SK-N-SH (cell line): ENCODE measurements around the gene STK39. TPM values are rescaled to one million over a fixed set of nuclear protein-coding genes. Genes with fewer than 3 reads are reported as not detected.

Source experiments
- CTCF ChIA-PET: fragments of 300-600, 350-600 bp; formaldehyde crosslinking; extraction: SDS; loops from one replicate; lab custom pipeline; 2021; lab: Yijun Ruan, JAX
- POLR2A ChIA-PET: fragments of 350-600 bp; sonication (Branson Sonifier 250); formaldehyde crosslinking; extraction: SDS; loops from one replicate; lab custom pipeline; 2020; ENCODE audit warnings: antibody characterized with exemption, inconsistent platforms; lab: Yijun Ruan, JAX
- DNase-seq: peaks from one replicate; pipeline ENCODE4 v3.0.0; 2012
- H2AFZ ChIP-seq: fragments of 200-600 bp; sonication (generic); 2 replicates; pipeline ENCODE4 v1.8.1; 2016; ENCODE audit warnings: antibody characterized with exemption, mild to moderate bottlenecking, low read depth
- H3F3A ChIP-seq: fragments of 200-600 bp; sonication (generic); replicated peaks from 2 replicates; pipeline ENCODE3; 2016; ENCODE audit warnings: antibody characterized with exemption, mild to moderate bottlenecking; ENCODE audit not compliant: insufficient read depth
- H3K27ac ChIP-seq, 2 experiments: fragments of 200-500 bp in 1 of 2; fragments of 200-600 bp in 1 of 2; sonication (Bioruptor generic) in 1 of 2; sonication (generic), shearing (Covaris generic) in 1 of 2; 2 replicates each; pipeline versions ENCODE4 v1.5.1 to v1.6.1; 2014 to 2016; ENCODE audit warnings: low read depth in 2 of 2, inconsistent platforms in 1 of 2, low read length in 1 of 2, mild to moderate bottlenecking in 1 of 2, mixed read lengths in 1 of 2
- H3K27me3 ChIP-seq: fragments of 200-600 bp; sonication (generic), shearing (Covaris generic); 2 replicates; pipeline ENCODE4 v1.6.1; 2016; ENCODE audit warnings: mixed run types; ENCODE audit not compliant: insufficient read depth
- H3K36me3 ChIP-seq, 2 experiments: fragments of 200-500 bp in 1 of 2; fragments of 200-600 bp in 1 of 2; sonication (Bioruptor generic) in 1 of 2; sonication (generic) in 1 of 2; replicated peaks in 1 of 2; 2 replicates each; pipeline versions ENCODE3 to v1.5.1; 2014 to 2016; ENCODE audit warnings: low read length in 1 of 2, mild to moderate bottlenecking in 1 of 2; ENCODE audit not compliant: insufficient read depth in 2 of 2, control insufficient read depth in 1 of 2
- H3K4me1 ChIP-seq, 2 experiments: fragments of 200-500 bp in 1 of 2; fragments of 200-600 bp in 1 of 2; sonication (Bioruptor generic) in 1 of 2; sonication (generic), shearing (Covaris generic) in 1 of 2; 2 replicates each; pipeline versions ENCODE4 v1.5.1 to v1.6.1; 2014 to 2016; ENCODE audit warnings: low read depth in 1 of 2, low read length in 1 of 2, mixed run types in 1 of 2; ENCODE audit not compliant: insufficient read depth in 2 of 2, control insufficient read depth in 1 of 2
- H3K4me2 ChIP-seq: fragments of 200-600 bp; sonication (generic), shearing (Covaris generic); 2 replicates; pipeline ENCODE4 v1.6.1; 2017; ENCODE audit warnings: mixed run types
- H3K4me3 ChIP-seq, 2 experiments: fragments of 200-500 bp in 1 of 2; fragments of 200-600 bp in 1 of 2; sonication (Bioruptor generic) in 1 of 2; sonication (generic), shearing (Covaris generic) in 1 of 2; 2 replicates each; pipeline versions ENCODE4 v1.5.1 to v1.8.1; 2014 to 2016; ENCODE audit warnings: low read depth in 2 of 2, inconsistent platforms in 1 of 2, low read length in 1 of 2, mild to moderate bottlenecking in 1 of 2, mixed read lengths in 1 of 2, moderate library complexity in 1 of 2
- H3K79me2 ChIP-seq: fragments of 200-600 bp; sonication (generic); 2 replicates; pipeline ENCODE4 v1.8.1; 2017; ENCODE audit warnings: mild to moderate bottlenecking; ENCODE audit not compliant: insufficient read depth
- H3K9ac ChIP-seq: fragments of 200-600 bp; sonication (generic); 2 replicates; pipeline ENCODE4 v1.6.1; 2017; ENCODE audit warnings: mixed run types
- H3K9me2 ChIP-seq: fragments of 200-600 bp; sonication (generic); 2 replicates; pipeline ENCODE4 v1.6.1; 2017; ENCODE audit warnings: mixed run types
- H3K9me3 ChIP-seq: fragments of 200-600 bp; sonication (generic); 2 replicates; pipeline ENCODE4 v1.6.1; 2017; ENCODE audit warnings: mixed run types, mild to moderate bottlenecking, moderate library complexity
- H4K20me1 ChIP-seq: fragments of 200-600 bp; sonication (generic); 2 replicates; pipeline ENCODE4 v1.6.1; 2017; ENCODE audit warnings: mild to moderate bottlenecking, mixed run types; ENCODE audit not compliant: insufficient read depth
- CTCF ChIP-seq: fragments of 200-600 bp; sonication (generic); IDR thresholded peaks from 2 replicates; pipeline ENCODE4 v1.6.1; 2017; ENCODE audit warnings: antibody characterized with exemption, mild to moderate bottlenecking, moderate library complexity
- EP300 ChIP-seq, 2 experiments: IDR thresholded peaks; 2 replicates each; pipeline versions ENCODE4 v1.4.0 to v1.6.1; 2012; ENCODE audit warnings: borderline replicate concordance in 1 of 2, low read depth in 1 of 2, low read length in 1 of 2
- EZH2phosphoT487 ChIP-seq: fragments of 200-600 bp; sonication (generic); IDR thresholded peaks from 2 replicates; pipeline ENCODE4 v1.6.1; 2017; ENCODE audit warnings: low read depth, mixed run types, mild to moderate bottlenecking, antibody characterized with exemption, moderate library complexity, borderline replicate concordance
- FOXJ3 ChIP-seq: sonication (generic); formaldehyde crosslinking; IDR thresholded peaks from 2 replicates; pipeline ENCODE4 v1.5.1; 2020; ENCODE audit warnings: mild to moderate bottlenecking, missing genetic modification reagents
- GATA2 ChIP-seq: sonication (generic); formaldehyde crosslinking; IDR thresholded peaks from 2 replicates; pipeline ENCODE4 v1.5.0; 2020; ENCODE audit warnings: mild to moderate bottlenecking, missing genetic modification reagents
- IRF3 ChIP-seq: fragments of 150-350 bp; IDR thresholded peaks from 2 replicates; pipeline ENCODE4 v1.6.1; 2016; ENCODE audit warnings: mild to moderate bottlenecking, low read depth, low read length
- MAX ChIP-seq: IDR thresholded peaks from 2 replicates; pipeline ENCODE4 v1.4.0; 2012; ENCODE audit warnings: low read depth
- MEF2A ChIP-seq: IDR thresholded peaks from 2 replicates; pipeline ENCODE4 v1.4.0; 2012; ENCODE audit warnings: low read depth, borderline replicate concordance
- NFIC ChIP-seq: IDR thresholded peaks from 2 replicates; pipeline ENCODE4 v1.4.0; 2012; ENCODE audit warnings: borderline replicate concordance
- NRF1 ChIP-seq: IDR thresholded peaks from 2 replicates; pipeline ENCODE4 v1.6.1; 2012; ENCODE audit warnings: low read depth, mild to moderate bottlenecking, low read length
- RAD21 ChIP-seq: IDR thresholded peaks from 2 replicates; pipeline ENCODE4 v1.6.1; 2012; ENCODE audit warnings: mild to moderate bottlenecking, low read length
- RCOR1 ChIP-seq: fragments of 150-350 bp; IDR thresholded peaks from 2 replicates; pipeline ENCODE4 v1.6.1; 2017; ENCODE audit warnings: antibody characterized with exemption, low read length
- REST ChIP-seq: IDR thresholded peaks from 2 replicates; pipeline ENCODE4 v1.6.1; 2012; ENCODE audit warnings: mild to moderate bottlenecking, low read depth, low read length, moderate library complexity
- RFX5 ChIP-seq: IDR thresholded peaks from 2 replicates; pipeline ENCODE4 v1.6.1; 2012; ENCODE audit warnings: mild to moderate bottlenecking, improper control_type of control experiment, low read length
- RXRA ChIP-seq: IDR thresholded peaks from 2 replicates; pipeline ENCODE4 v1.4.0; 2012; ENCODE audit warnings: low read depth, mild to moderate bottlenecking, borderline replicate concordance
- SIN3A ChIP-seq: IDR thresholded peaks from 2 replicates; pipeline ENCODE4 v1.6.1; 2012; ENCODE audit warnings: low read depth, mild to moderate bottlenecking, low read length, moderate library complexity, borderline replicate concordance
- SMC3 ChIP-seq: IDR thresholded peaks from 2 replicates; pipeline ENCODE4 v1.6.1; 2012; ENCODE audit warnings: low read depth, low read length, improper control_type of control experiment
- TAF1 ChIP-seq: IDR thresholded peaks from 2 replicates; pipeline ENCODE4 v1.6.1; 2012; ENCODE audit warnings: low read depth, mild to moderate bottlenecking, low read length, moderate library complexity, borderline replicate concordance
- TCF12 ChIP-seq: IDR thresholded peaks from 2 replicates; pipeline ENCODE4 v1.4.0; 2012
- USF1 ChIP-seq: IDR thresholded peaks from 2 replicates; pipeline ENCODE4 v1.4.0; 2012; ENCODE audit warnings: low read depth, borderline replicate concordance
- YY1 ChIP-seq: IDR thresholded peaks from 2 replicates; pipeline ENCODE4 v1.4.0; 2012; ENCODE audit warnings: low read depth, mild to moderate bottlenecking
- WGBS: methylation state at CpG from one replicate; pipeline ENCODE4 v1.1.6; 2017; ENCODE audit warnings: low lambda C conversion rate; 5-methylcytosine and 5-hydroxymethylcytosine counted together
- polyA plus RNA-seq, 3 experiments: library from polyadenylated mRNA; depleted of rRNA; stranded (reverse); fragments of >200 nt; gene quantifications; 2 replicates each; pipeline ENCODE4 v1.2.3, GENCODE V29; 2012

Gene STK39
- polyA plus RNA-seq, 1 of the 3 experiments (the other 2 are of a cell fraction) = 9.6 TPM

- no peaks in the 10 kb centered on the region for H3K27me3 ChIP-seq
- H2AFZ ChIP-seq = no peak overlapping the region
- H3K9me2 ChIP-seq = no peaks in the 10 kb centered on the region
- TF ChIP-seq SIN3A (no peak), RAD21 (no peak), REST (no peak), RFX5 (no peak), YY1 (no peak), CTCF (no peak), EP300 (IDR thresholded peaks at IDR 0.05; ENCODE audit: borderline replicate concordance in 1 of 2, low read depth in 1 of 2, low read length in 1 of 2) (0 out of 4 replicates have a peak, but pooled peaks have one; percentile 12 to 13), TAF1 (no peak), TCF12 (peak; percentile 37), NRF1 (no peak), MEF2A (0 out of 2 replicates have a peak, but pooled peaks have one; percentile 15), RCOR1 (no peak), NFIC (no peak; the same call in 1 of the 2 replicates), IRF3 (no peak), EZH2phosphoT487 (no peak), RXRA (no peak), MAX (no peak), FOXJ3 (CRISPR knock-in tag) (no peak), SMC3 (no peak), GATA2 (CRISPR knock-in tag) (no peak), USF1 (no peak)
- H3K36me3 ChIP-seq = peaks cover 9 to 10% of the 10 kb centered on the region in 2 experiments
- H3K4me3 ChIP-seq = no peak overlapping the region
- no peaks in the 10 kb centered on the region for H4K20me1 ChIP-seq
- peaks cover 6 to 13% of the 10 kb centered on the region in 2 experiments; a peak in 3 of 4 replicates for H3K4me1 ChIP-seq
- 36% methylated on average over 1 of the region's 1 CpG for WGBS
- no peaks in the 10 kb centered on the region for H3K9me3 ChIP-seq
- H3K27ac ChIP-seq = peak overlapping the region; percentile 54 to 72; a peak in 2 of 4 replicates
- H3K9ac ChIP-seq = no peak overlapping the region
- POLR2A ChIA-PET = no interaction called here
- CTCF ChIA-PET = interaction anchor here (0.6 to 1.7 kb wide), 3 partner anchors 15 to 90 kb away, joined by 3 to 8 read pairs (median 5); no protein-coding TSS in a partner anchor
- no peaks in the 10 kb centered on the region for H3K79me2 ChIP-seq
- DNase-seq = no peak
- H3F3A ChIP-seq = peaks cover 18% of the 10 kb centered on the region
- no peak overlapping the region for H3K4me2 ChIP-seq
These were observed 218.3 kb downstream of the STK39 start for GRCh38 chr2:168029071-168029470.
